ENCODE results near the gene MPND. TPM values are rescaled to one million over a fixed set of nuclear protein-coding genes. Genes with fewer than 3 reads are reported as not detected.

Gene MPND
- total RNA-seq, 1 experiment from 2014 or later: 24.3 TPM

GRCh38 chr19:4342615-4343369 is 570 bp upstream of the MPND start (continued):
- TF ChIP-seq RAD21 (IDR thresholded peaks at IDR 0.05; ENCODE audit: low read depth): no peak
- no peak for TF ChIP-seq ZNF274 (IDR thresholded peaks at IDR 0.05; ENCODE audit: low read depth, low read length)
- TF ChIP-seq ELF1 (IDR thresholded peaks at IDR 0.05; ENCODE audit: borderline replicate concordance, low read depth): no peak
- TF ChIP-seq YY1 (IDR thresholded peaks at IDR 0.05; ENCODE audit: extremely low read depth, insufficient replicate concordance, low read depth, low read length): no peak

GRCh38 chr19:4345342-4346019 is 2.1 kb downstream of the MPND start:
- no peak overlapping the region for H3K27ac ChIP-seq (ENCODE audit: low read depth, low read length)
- no peak for TF ChIP-seq TCF7L2 (IDR thresholded peaks at IDR 0.05; ENCODE audit: borderline replicate concordance, extremely low read depth, insufficient read depth, insufficient read length)
- TF ChIP-seq SIN3A (IDR thresholded peaks at IDR 0.05; ENCODE audit: low read depth): no peak
- H2AFZ ChIP-seq (ENCODE audit: low read depth, low read length, poor library complexity, severe bottlenecking): no peak overlapping the region
- intact Hi-C loops (cut with micrococcal nuclease): no loop called here
- no peak overlapping the region for H3K4me2 ChIP-seq (ENCODE audit: low read length)
- H3K9me2 ChIP-seq (ENCODE audit: insufficient read depth): no peaks in the 10 kb centered on the region
- no peak overlapping the region for H3K4me3 ChIP-seq (replicated peaks in 1 of 2; ENCODE audit: low read depth in 1 of 2, low read length in 2 of 2)
- H3K36me3 ChIP-seq (ENCODE audit: control insufficient read depth in 1 of 2, insufficient read depth in 2 of 2, low read length in 2 of 2): peaks cover 0 to 5% of the 10 kb centered on the region in 2 experiments; a peak in 2 of 4 replicates
- no peaks in the 10 kb centered on the region; the same call in 1 of the 2 replicates for H3K79me2 ChIP-seq (ENCODE audit: insufficient read depth, low read length)
- H3K9ac ChIP-seq (ENCODE audit: low read length): no peak overlapping the region
- H3K27me3 ChIP-seq (ENCODE audit: insufficient read depth, low read length): no peaks in the 10 kb centered on the region
- POLR2A ChIA-PET: no interaction called here
- no peaks in the 10 kb centered on the region for H3K9me3 ChIP-seq (ENCODE audit: control insufficient read depth in 1 of 2, insufficient read depth in 1 of 2, low read depth in 1 of 2, low read length in 2 of 2)
- CTCF ChIA-PET: no interaction called here
- RAD21 ChIA-PET (ENCODE audit: low non-redundant PET in 1 of 2, low total read pairs in 2 of 2, uncharacterized antibody in 2 of 2, unreplicated experiment in 2 of 2): interaction anchor here in 1 of 2 experiments (0.7 kb wide), 1 partner anchor 78 kb away, joined by 3 read pairs; no protein-coding TSS in a partner anchor
- no peaks in the 10 kb centered on the region for H4K20me1 ChIP-seq (ENCODE audit: insufficient read depth)
- no peak for DNase-seq (ENCODE audit: low read depth, low spot score)
- BruUV-seq (replicated peaks): no TSS peak
- ATAC-seq: no peak
- peaks cover 7 to 18% of the 10 kb centered on the region in 2 experiments for H3K4me1 ChIP-seq (ENCODE audit: control insufficient read depth in 1 of 2, insufficient read depth in 2 of 2, low read length in 2 of 2)
